ENCODE results near the gene FAM50B. TPM values are rescaled to one million over a fixed set of nuclear protein-coding genes. Genes with fewer than 3 reads are reported as not detected.

Gene FAM50B
- total and polyA plus RNA-seq, 2 of the 4 experiments (the other 2 are of a cell fraction) = 4.1 to 7.4 TPM

- Histone ChIP-seq H3K27me3 (ENCODE audit: control insufficient read depth, insufficient read depth, low read length) (peaks cover 2% of the 10 kb centered on the region; the same call in 1 of the 2 replicates), H3K18ac (ENCODE audit: low read depth, low read length) (no peak overlapping the region), H3K4me3 (ENCODE audit: insufficient read depth, low read depth, low read length) (no peak overlapping the region), H3K9ac (ENCODE audit: low read depth, low read length) (no peak overlapping the region), H3K36me3 (ENCODE audit: control insufficient read depth, insufficient read depth, low read length) (no peaks in the 10 kb centered on the region), H2BK120ac (ENCODE audit: low read depth, low read length) (no peak overlapping the region), H3K4me1 (ENCODE audit: control insufficient read depth, insufficient read depth, low read length) (no peaks in the 10 kb centered on the region), H3K4ac (ENCODE audit: low read depth, low read length) (no peak overlapping the region), H3K9me3 (ENCODE audit: control insufficient read depth, insufficient read depth, low read length) (no peaks in the 10 kb centered on the region), H2AK5ac (ENCODE audit: low read depth, low read length) (no peak overlapping the region), H2BK15ac (ENCODE audit: low read depth, low read length) (no peak overlapping the region), H2AK9ac (replicated peaks; ENCODE audit: low read depth, low read length, poor library complexity) (no peak overlapping the region), H4K5ac (ENCODE audit: low read depth, low read length) (no peak overlapping the region), H2BK20ac (ENCODE audit: low read depth, low read length) (no peak overlapping the region), H3K27ac (ENCODE audit: insufficient read depth, low read length) (no peak overlapping the region), H3K23ac (ENCODE audit: low read depth, low read length) (no peak overlapping the region), H3K56ac (ENCODE audit: extremely low read depth, insufficient read depth, low read length) (no peak overlapping the region), H3K4me2 (ENCODE audit: low read depth, low read length) (no peak overlapping the region), H3K14ac (replicated peaks; ENCODE audit: low read depth, low read length) (no peak overlapping the region), H2BK5ac (ENCODE audit: low read depth, low read length, poor library complexity, severe bottlenecking) (no peak overlapping the region), H4K20me1 (ENCODE audit: insufficient read depth, low read length) (no peaks in the 10 kb centered on the region), H4K91ac (ENCODE audit: insufficient read depth, low read depth, low read length) (no peak overlapping the region), H3K9me1 (ENCODE audit: insufficient read depth, low read length) (no peaks in the 10 kb centered on the region; the same call in 1 of the 2 replicates), H2AFZ (replicated peaks; ENCODE audit: low read length, poor library complexity) (no peak overlapping the region), H4K8ac (ENCODE audit: low read depth in 2 of 2, low read length in 2 of 2) (no peak overlapping the region), H3K79me1 (ENCODE audit: low read depth in 1 of 2, low read length in 2 of 2) (no peaks in the 10 kb centered on the region)
- no peak for ATAC-seq (ENCODE audit: low read depth)
- ChIA-PET POLR2A (ENCODE audit: unreplicated experiment) (no interaction called here), CTCF (no interaction called here)
- in situ Hi-C loops (cut with MboI; ENCODE audit: low sequenced_read_pairs) (no loop called here), intact Hi-C loops (cut with micrococcal nuclease) (no loop called here), dilution Hi-C loops (cut with HindIII; ENCODE audit: low sequenced_read_pairs, unreplicated experiment) (no loop called here)
- TF ChIP-seq BHLHE40 (IDR thresholded peaks at IDR 0.05; ENCODE audit: low read depth, low read length) = no peak
- TF ChIP-seq SMC3 (IDR thresholded peaks at IDR 0.05; ENCODE audit: low read depth, low read length) = no peak
- no TSS peak for BruUV-seq (replicated peaks)
- DNase-seq = no peak
- WGBS, 2 experiments (ENCODE audit: extremely low coverage in 2 of 2, insufficient read length in 1 of 2) = 100% methylated on average over 4 of the region's 10 CpGs; no CpG with 5 or more reads in 1 of the 2 experiments
Observed at GRCh38 chr6:3876101-3876500, 26.9 kb downstream of the FAM50B start.

All from IMR-90 (cell line).